T-helper 1 cell treated with Interleukin-12 subunit alpha and Interleukin-12 subunit beta and Interleukin-4 antibody, amounts not matched to agents 30 ng/mL and 1 ng/mL, for 36 hours (primary cell): ENCODE measurements around the gene GPR148. TPM values are rescaled to one million over a fixed set of nuclear protein-coding genes. Genes with fewer than 3 reads are reported as not detected.
"Not testable (repeated sequence)": the region's sequence is repeated elsewhere in the genome, so short reads cannot be mapped to it uniquely, and the experiment has no call there.

Experiments used
- intact Hi-C: fragments of 100-400 bp; cut with micrococcal nuclease; formaldehyde crosslinking; loops from one replicate; pipeline ENCODE4 v1.15.1; 2024
- total RNA-seq: library from RNA; stranded (reverse); gene quantifications from 2 replicates; pipeline ENCODE4 v1.2.3, GENCODE V29; 2022

GPR148 gene
- total RNA-seq: not detected in 2 replicates

- intact Hi-C loops: loop anchor here (5.0 kb wide), 2 partner anchors 379 to 764 kb away; partner anchors contain the start of genes MZT2A and PLEKHB2
Observed at GRCh38 chr2:130728549-130729316, at the start of gene GPR148. GPR148 (plus strand) TSS chr2:130729070; CDS start chr2:130729152, 82 bp downstream.

- intact Hi-C loops: not testable (repeated sequence)
Observed at GRCh38 chr2:130692041-130692770, 36.7 kb upstream of the GPR148 start.

GRCh38 chr2:130693474-130693873 lies 35.4 kb upstream of the GPR148 start:
- intact Hi-C loops: not testable (repeated sequence)

- intact Hi-C loops: not testable (repeated sequence)
Observed at GRCh38 chr2:130703250-130703649, 25.6 kb upstream of the GPR148 start.

- intact Hi-C loops: not testable (repeated sequence)
Observed at GRCh38 chr2:130714795-130715194, 14.1 kb upstream of the GPR148 start.

GRCh38 chr2:130720036-130720435 lies 8.8 kb upstream of the GPR148 start:
- intact Hi-C loops: no loop called here

GRCh38 chr2:130720528-130720927 lies 8.3 kb upstream of the GPR148 start:
- intact Hi-C loops: no loop called here

GRCh38 chr2:130724455-130724854 lies 4.4 kb upstream of the GPR148 start:
- intact Hi-C loops: no loop called here

GRCh38 chr2:130726614-130727180 lies 2.2 kb upstream of the GPR148 start:
- intact Hi-C loops: loop anchor here (1.0 to 5.0 kb wide), 5 partner anchors 71 to 766 kb away; partner anchors contain the start of genes IMP4, MZT2A and PLEKHB2

GRCh38 chr2:130727286-130727924 lies 1.5 kb upstream of the GPR148 start:
- intact Hi-C loops: loop anchor here (1.0 to 5.0 kb wide), 5 partner anchors 70 to 765 kb away; partner anchors contain the start of genes IMP4, MZT2A and PLEKHB2

GRCh38 chr2:130728007-130728454 lies 839 bp upstream of the GPR148 start:
- intact Hi-C loops: loop anchor here (5.0 kb wide), 2 partner anchors 379 to 764 kb away; partner anchors contain the start of genes MZT2A and PLEKHB2

- intact Hi-C loops: loop anchor here (5.0 kb wide), 2 partner anchors 378 to 763 kb away; partner anchors contain the start of genes MZT2A and PLEKHB2
Observed at GRCh38 chr2:130729322-130730299, 741 bp downstream of the GPR148 start.

GRCh38 chr2:130732257-130732656 lies 3.4 kb downstream of the GPR148 start:
- intact Hi-C loops: not testable (repeated sequence)

- intact Hi-C loops: no loop called here
Observed at GRCh38 chr2:130735200-130735599, 6.3 kb downstream of the GPR148 start.

- intact Hi-C loops: no loop called here
Observed at GRCh38 chr2:130736487-130736886, 7.6 kb downstream of the GPR148 start.

- intact Hi-C loops: no loop called here
Observed at GRCh38 chr2:130737592-130737991, 8.7 kb downstream of the GPR148 start.

- intact Hi-C loops: no loop called here
Observed at GRCh38 chr2:130740671-130741070, 11.8 kb downstream of the GPR148 start.

GRCh38 chr2:130743278-130743677 lies 14.4 kb downstream of the GPR148 start:
- intact Hi-C loops: no loop called here

- intact Hi-C loops: no loop called here
Observed at GRCh38 chr2:130744287-130745117, 15.6 kb downstream of the GPR148 start.
